ENCODE measurements around the gene MAPK7. TPM values are rescaled to one million over a fixed set of nuclear protein-coding genes. Genes with fewer than 3 reads are reported as not detected.

Gene MAPK7
- total RNA-seq, 1 experiment from 2014 or later, result 20.8 TPM

- DNase-seq, result peak in 1 of 2 experiments; percentile 40
- Mint-ChIP-seq H3K27ac (ENCODE audit: unreplicated experiment) (no peak overlapping the region), H3K27me3 (ENCODE audit: insufficient read depth, unreplicated experiment) (no peaks in the 10 kb centered on the region), H3K4me3 (ENCODE audit: unreplicated experiment) (no peak overlapping the region), H3K4me1 (ENCODE audit: low read depth, unreplicated experiment) (peaks cover 7% of the 10 kb centered on the region), H3K36me3 (ENCODE audit: insufficient read depth, unreplicated experiment) (peaks cover 24% of the 10 kb centered on the region), H3K9me3 (ENCODE audit: unreplicated experiment) (no peaks in the 10 kb centered on the region)
- TF ChIP-seq, protein P1, sequence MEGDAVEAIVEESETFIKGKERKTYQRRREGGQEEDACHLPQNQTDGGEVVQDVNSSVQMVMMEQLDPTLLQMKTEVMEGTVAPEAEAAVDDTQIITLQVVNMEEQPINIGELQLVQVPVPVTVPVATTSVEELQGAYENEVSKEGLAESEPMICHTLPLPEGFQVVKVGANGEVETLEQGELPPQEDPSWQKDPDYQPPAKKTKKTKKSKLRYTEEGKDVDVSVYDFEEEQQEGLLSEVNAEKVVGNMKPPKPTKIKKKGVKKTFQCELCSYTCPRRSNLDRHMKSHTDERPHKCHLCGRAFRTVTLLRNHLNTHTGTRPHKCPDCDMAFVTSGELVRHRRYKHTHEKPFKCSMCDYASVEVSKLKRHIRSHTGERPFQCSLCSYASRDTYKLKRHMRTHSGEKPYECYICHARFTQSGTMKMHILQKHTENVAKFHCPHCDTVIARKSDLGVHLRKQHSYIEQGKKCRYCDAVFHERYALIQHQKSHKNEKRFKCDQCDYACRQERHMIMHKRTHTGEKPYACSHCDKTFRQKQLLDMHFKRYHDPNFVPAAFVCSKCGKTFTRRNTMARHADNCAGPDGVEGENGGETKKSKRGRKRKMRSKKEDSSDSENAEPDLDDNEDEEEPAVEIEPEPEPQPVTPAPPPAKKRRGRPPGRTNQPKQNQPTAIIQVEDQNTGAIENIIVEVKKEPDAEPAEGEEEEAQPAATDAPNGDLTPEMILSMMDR (IDR thresholded peaks at IDR 0.05; ENCODE audit: insufficient read depth in 1 of 2, low read depth in 1 of 2, low read length in 1 of 2, severe bottlenecking in 1 of 2, unreplicated experiment in 1 of 2), result no peak
- Histone ChIP-seq H3K9me3 (no peaks in the 10 kb centered on the region), H3K27me3 (replicated peaks; ENCODE audit: control insufficient read depth, insufficient read depth, low read length) (no peaks in the 10 kb centered on the region), H3K36me3 (ENCODE audit: control insufficient read depth, insufficient read depth, low read length) (no peaks in the 10 kb centered on the region; the same call in none of the 2 replicates), H3K4me3 (ENCODE audit: low read depth, low read length) (no peak overlapping the region), H3K4me1 (peaks cover 10% of the 10 kb centered on the region; the same call in 1 of the 2 replicates)
- BruUV-seq (replicated peaks), result no TSS peak
- POLR2A ChIA-PET, result no interaction called here
- intact Hi-C loops (cut with micrococcal nuclease; ENCODE audit: unreplicated experiment), result no loop called here
- CTCF ChIA-PET, result no interaction called here
Measured at GRCh38 chr17:19332371-19333131, 45.7 kb upstream of the MAPK7 start.

DNA sequence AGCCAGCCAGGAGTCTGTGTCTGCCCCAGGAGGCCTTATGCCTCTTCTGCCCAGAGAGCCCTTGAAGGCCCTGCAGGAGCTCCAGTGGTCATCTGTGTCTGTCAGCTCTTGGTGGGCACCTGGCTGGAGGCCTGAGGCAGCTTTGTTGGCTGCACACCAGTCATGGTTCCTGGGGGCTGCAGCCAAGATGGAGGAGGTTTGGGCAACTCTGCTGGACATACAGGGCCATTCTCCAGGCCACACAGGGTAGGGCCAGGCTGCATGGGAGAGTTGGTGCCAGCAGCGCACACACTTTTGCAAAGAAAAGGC, 45.2 kb upstream of the MAPK7 start:
- H3K27me3 Mint-ChIP-seq (ENCODE audit: insufficient read depth, unreplicated experiment), result no peaks in the 10 kb centered on the region
- H3K9me3 Mint-ChIP-seq (ENCODE audit: unreplicated experiment), result no peaks in the 10 kb centered on the region
- H3K36me3 Mint-ChIP-seq (ENCODE audit: insufficient read depth, unreplicated experiment), result peaks cover 24% of the 10 kb centered on the region
- POLR2A ChIA-PET, result no interaction called here
- H3K4me1 Mint-ChIP-seq (ENCODE audit: low read depth, unreplicated experiment), result peaks cover 7% of the 10 kb centered on the region
- H3K4me3 Mint-ChIP-seq (ENCODE audit: unreplicated experiment), result no peak overlapping the region
- Histone ChIP-seq H3K4me3 (ENCODE audit: low read depth, low read length) (no peak overlapping the region), H3K27me3 (replicated peaks; ENCODE audit: control insufficient read depth, insufficient read depth, low read length) (no peaks in the 10 kb centered on the region), H3K4me1 (peaks cover 14% of the 10 kb centered on the region), H3K9me3 (no peaks in the 10 kb centered on the region), H3K36me3 (ENCODE audit: control insufficient read depth, insufficient read depth, low read length) (no peaks in the 10 kb centered on the region; the same call in none of the 2 replicates)
- BruUV-seq (replicated peaks), result no TSS peak
- intact Hi-C loops (cut with micrococcal nuclease; ENCODE audit: unreplicated experiment), result no loop called here
- H3K27ac Mint-ChIP-seq (ENCODE audit: unreplicated experiment), result no peak overlapping the region
- DNase-seq, result no peak
- CTCF ChIA-PET, result no interaction called here
- TF ChIP-seq, protein P1 (IDR thresholded peaks at IDR 0.05; ENCODE audit: insufficient read depth in 1 of 2, low read depth in 1 of 2, low read length in 1 of 2, severe bottlenecking in 1 of 2, unreplicated experiment in 1 of 2), result no peak

GRCh38 chr17:19333736-19334290, 44.5 kb upstream of the MAPK7 start:
- Histone ChIP-seq H3K4me3 (ENCODE audit: low read depth, low read length) (no peak overlapping the region), H3K4me1 (peaks cover 22% of the 10 kb centered on the region), H3K27me3 (replicated peaks; ENCODE audit: control insufficient read depth, insufficient read depth, low read length) (no peaks in the 10 kb centered on the region), H3K9me3 (no peaks in the 10 kb centered on the region), H3K36me3 (ENCODE audit: control insufficient read depth, insufficient read depth, low read length) (no peaks in the 10 kb centered on the region; the same call in none of the 2 replicates)
- POLR2A ChIA-PET, result no interaction called here
- TF ChIP-seq, protein P1 (IDR thresholded peaks at IDR 0.05; ENCODE audit: insufficient read depth in 1 of 2, low read depth in 1 of 2, low read length in 1 of 2, severe bottlenecking in 1 of 2, unreplicated experiment in 1 of 2), result no peak
- DNase-seq, result no peak
- Mint-ChIP-seq H3K4me3 (ENCODE audit: unreplicated experiment) (no peak overlapping the region), H3K27me3 (ENCODE audit: insufficient read depth, unreplicated experiment) (no peaks in the 10 kb centered on the region), H3K4me1 (ENCODE audit: low read depth, unreplicated experiment) (peaks cover 7% of the 10 kb centered on the region), H3K9me3 (ENCODE audit: unreplicated experiment) (no peaks in the 10 kb centered on the region), H3K36me3 (ENCODE audit: insufficient read depth, unreplicated experiment) (peaks cover 24% of the 10 kb centered on the region), H3K27ac (ENCODE audit: unreplicated experiment) (no peak overlapping the region)
- CTCF ChIA-PET, result no interaction called here
- no TSS peak for BruUV-seq (replicated peaks)
- intact Hi-C loops (cut with micrococcal nuclease; ENCODE audit: unreplicated experiment), result no loop called here
